HG02588 (cell line): ENCODE data around the gene AFMID.

Experiments used
- ATAC-seq: cut with Tn5 transposase; IDR thresholded peaks from one replicate; pipeline ENCODE4 v1.9.1; 2021; ENCODE audit warnings: mild to moderate bottlenecking, moderate library complexity; ENCODE audit not compliant: unreplicated experiment

The AFMID gene

GRCh38 chr17:78179372-78179771 is 7.8 kb upstream of the AFMID start:
- ATAC-seq = no peak

DNA sequence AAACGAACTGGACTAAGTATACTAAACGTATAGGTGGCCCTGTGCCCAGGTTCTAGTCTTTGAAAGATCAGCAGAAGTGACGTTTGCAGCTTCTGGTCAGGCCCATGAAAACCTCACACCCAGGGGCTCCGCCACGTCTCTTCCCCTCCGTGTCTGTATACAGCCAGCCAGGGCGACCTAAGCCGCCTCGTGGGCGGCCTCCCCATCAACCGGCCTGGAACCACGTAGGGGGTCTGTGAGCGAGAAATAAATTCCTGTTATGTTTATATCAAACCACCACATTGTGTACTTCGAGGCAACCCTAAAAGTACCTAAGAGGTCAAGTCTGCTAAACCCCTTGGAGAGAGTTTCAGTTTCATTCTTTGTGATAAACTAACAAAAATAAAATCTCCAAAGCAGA is 7.1 kb upstream of the AFMID start:
- no peak for ATAC-seq

GRCh38 chr17:78180508-78180907 is 6.7 kb upstream of the AFMID start:
- no peak for ATAC-seq

- ATAC-seq = no peak
Measured at GRCh38 chr17:78182504-78182903, 4.7 kb upstream of the AFMID start.

- no peak for ATAC-seq
Measured at GRCh38 chr17:78183916-78184315, 3.2 kb upstream of the AFMID start.

DNA sequence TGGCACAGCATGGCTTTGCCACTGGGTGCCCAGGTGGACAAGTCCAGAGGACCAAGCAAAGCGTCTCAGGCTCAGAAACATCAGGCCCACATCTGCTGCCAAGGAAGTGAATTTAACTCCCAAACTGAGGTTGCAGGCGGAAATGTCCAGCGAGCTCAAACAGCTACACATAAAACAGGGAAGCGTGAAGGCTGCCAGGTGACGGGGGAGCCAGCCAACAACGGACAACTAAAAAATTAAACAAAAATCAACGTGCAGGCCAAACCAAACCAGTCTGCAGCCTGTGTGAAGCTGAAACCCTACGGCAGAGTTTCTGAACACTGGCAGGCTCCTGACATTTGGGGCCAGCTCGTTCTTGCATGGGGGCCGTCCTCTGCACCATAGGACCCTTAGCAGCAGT is 2.8 kb upstream of the AFMID start:
- no peak for ATAC-seq

DNA sequence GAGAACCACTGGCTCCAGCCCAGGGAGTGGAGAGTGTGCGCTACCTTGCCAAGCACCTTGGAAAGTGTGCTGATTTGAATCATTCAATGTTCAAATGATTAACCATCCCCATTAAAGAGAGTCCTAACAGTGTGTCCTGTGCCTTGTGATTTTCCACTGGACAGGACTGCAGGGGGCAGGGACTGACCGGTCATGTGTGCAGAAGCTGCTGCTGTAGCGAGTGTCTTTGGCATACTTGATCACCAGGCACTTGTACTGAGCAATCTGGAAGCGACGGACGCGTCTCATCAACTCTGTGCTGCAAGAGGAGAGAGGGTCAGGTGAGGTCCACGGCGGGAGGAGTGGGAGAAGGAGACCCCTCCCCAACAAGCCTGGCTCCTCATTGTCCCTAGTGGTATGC is 2.3 kb upstream of the AFMID start:
- no peak for ATAC-seq

DNA sequence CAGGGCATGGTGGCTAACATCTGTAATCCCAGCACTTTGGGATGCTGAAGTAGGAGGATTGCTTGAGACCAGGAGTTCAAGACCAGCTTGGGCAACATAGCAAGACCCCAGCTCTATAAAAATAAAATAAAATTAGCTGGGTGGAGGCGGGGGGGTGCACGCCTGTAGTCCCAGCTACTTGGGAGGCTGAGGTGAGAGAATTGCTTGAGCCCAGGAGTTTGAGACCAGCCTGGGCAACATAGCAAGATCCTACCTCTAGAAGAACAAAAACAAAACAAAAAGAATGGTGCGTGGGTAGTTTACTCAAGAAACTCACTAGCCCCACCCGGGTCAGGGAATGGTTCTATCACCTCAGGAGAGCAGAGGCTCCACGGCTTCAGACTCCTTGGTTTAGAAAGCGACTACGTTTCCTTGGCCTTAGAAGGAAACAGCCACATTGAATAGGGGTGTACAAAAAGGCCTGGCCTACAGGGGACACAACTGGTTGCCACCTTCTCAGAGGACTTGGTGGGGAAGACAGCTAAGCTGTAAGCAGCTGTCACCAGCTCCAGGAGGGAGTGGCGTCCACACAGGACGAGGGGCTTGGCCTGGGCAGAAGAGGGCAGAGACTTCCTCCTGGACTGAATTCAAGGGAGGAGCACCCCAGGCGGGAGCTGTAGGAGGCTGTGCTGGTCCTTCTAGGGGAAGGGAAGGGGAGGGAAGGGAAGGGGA is 1.0 kb upstream of the AFMID start:
- ATAC-seq = no peak

- ATAC-seq = no peak
Measured at GRCh38 chr17:78196716-78197115, 9.6 kb downstream of the AFMID start.

DNA sequence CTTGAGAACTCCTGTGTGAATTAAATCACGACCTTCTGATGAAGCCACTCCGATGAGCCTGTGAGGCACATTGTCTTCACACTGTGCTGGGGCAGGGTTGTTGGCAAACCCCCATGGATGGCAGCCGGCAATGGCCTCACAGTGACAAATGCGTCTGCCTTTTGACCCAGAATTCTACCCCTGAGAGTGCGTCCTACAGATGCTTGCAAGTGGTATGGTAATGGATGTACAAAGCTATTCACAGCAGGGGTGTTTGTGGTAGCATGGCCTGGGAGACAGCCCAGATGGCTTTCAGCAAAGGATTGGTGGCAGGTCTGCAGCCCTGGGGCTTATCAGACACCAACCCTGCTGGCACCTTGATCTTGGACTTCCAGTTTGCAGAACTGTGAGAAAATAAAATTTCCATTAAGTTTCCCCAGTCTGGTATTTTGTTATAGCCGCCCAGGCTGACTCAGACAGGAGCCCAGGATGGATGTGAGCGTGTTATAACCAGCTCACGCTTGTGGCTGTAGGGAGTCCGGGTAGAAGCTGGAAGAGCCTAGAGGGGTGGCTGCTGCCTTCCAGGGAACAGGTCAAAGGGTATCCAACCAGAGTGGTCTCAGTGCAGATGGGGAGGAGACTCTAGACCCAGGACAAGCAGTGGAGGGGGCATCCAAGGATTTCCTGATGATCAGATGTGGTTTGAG is 10.1 kb downstream of the AFMID start:
- no peak for ATAC-seq

- ATAC-seq = no peak
Measured at GRCh38 chr17:78200451-78200850, 13.3 kb downstream of the AFMID start.

GRCh38 chr17:78202666-78203065 is 15.5 kb downstream of the AFMID start:
- no peak for ATAC-seq

- no peak for ATAC-seq
Measured at GRCh38 chr17:78204387-78205123, 17.4 kb downstream of the AFMID start.

GRCh38 chr17:78205124-78205775 is 18.1 kb downstream of the AFMID start:
- no peak for ATAC-seq

- ATAC-seq = no peak
Measured at GRCh38 chr17:78206298-78206697, 19.1 kb downstream of the AFMID start.

- no peak for ATAC-seq
Measured at GRCh38 chr17:78208486-78208885, 21.3 kb downstream of the AFMID start.

DNA sequence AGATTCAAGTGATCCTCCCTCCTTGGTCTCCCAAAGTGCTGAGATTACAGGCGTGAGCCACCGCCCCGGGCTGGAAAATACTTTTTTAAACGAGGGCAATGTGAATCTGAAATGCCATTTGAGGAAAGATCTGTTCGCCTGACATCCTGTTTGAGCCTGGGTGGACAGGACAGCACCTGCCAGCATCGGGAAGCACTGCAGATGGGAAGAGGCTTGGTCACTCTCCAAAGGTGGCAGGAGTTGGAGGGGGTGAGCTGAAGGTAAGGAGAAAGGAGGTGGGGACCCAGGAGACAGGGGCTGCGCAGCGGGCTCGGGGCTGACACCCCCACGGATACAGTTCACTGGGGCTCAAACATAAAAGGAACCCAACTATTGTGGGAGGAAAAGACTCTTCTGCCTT is 22.9 kb downstream of the AFMID start:
- ATAC-seq = no peak

DNA sequence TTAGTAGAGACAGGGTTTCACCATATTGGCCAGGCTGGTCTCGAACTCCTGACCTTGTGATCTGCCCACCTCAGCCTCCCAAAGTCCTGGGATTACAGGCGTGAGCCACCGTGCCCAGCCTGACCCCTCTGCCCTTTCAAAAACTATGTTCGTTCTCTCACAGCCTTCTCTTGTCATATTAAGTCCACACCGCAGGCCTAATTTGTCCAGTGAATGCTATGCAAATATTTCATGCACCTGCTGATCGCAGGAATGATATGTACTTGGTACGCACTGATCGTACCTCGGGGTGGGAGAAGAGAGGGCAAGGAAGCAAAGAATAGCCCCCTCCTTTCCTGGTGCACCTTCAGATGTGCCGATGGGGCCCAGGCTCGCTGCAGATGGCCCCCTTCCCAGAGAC is 23.9 kb downstream of the AFMID start:
- no peak for ATAC-seq

DNA sequence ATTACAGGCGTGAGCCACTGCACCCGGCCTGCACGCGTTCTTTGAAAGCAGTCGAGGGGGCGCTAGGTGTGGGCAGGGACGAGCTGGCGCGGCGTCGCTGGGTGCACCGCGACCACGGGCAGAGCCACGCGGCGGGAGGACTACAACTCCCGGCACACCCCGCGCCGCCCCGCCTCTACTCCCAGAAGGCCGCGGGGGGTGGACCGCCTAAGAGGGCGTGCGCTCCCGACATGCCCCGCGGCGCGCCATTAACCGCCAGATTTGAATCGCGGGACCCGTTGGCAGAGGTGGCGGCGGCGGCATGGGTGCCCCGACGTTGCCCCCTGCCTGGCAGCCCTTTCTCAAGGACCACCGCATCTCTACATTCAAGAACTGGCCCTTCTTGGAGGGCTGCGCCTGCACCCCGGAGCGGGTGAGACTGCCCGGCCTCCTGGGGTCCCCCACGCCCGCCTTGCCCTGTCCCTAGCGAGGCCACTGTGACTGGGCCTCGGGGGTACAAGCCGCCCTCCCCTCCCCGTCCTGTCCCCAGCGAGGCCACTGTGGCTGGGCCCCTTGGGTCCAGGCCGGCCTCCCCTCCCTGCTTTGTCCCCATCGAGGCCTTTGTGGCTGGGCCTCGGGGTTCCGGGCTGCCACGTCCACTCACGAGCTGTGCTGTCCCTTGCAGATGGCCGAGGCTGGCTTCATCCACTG is 27.0 kb downstream of the AFMID start, which contains the start of gene BIRC5:
BIRC5 (plus strand) TSS at position 238 of the 690 bp plus-strand sequence; CDS start at position 302, 64 bp downstream.
- ATAC-seq = peak; percentile 80

GRCh38 chr17:78214706-78215061 is 27.5 kb downstream of the AFMID start:
- ATAC-seq = no peak
